Small intestine (tissue), 7 donors: ENCODE data around the gene MT1H. TPM values are rescaled to one million over a fixed set of nuclear protein-coding genes. Genes with fewer than 3 reads are reported as not detected.

Experiments used
- DNase-seq, 2 donors: peaks; one replicate each; pipeline versions ENCODE4 v3.0.0 to v3.0.0-alpha.2; 2013
- FAIRE-seq: peaks from 2 replicates; lab custom pipeline; 2012; peaks lifted over from hg19 to GRCh38; lab: Jason Lieb, UNC
- H3K27ac ChIP-seq, 3 donors: one replicate each; pipeline ENCODE4 v1.5.1; 2013; ENCODE audit warnings: low read length in 2 of 3, mild to moderate bottlenecking in 2 of 3, control low read depth in 1 of 3, inconsistent platforms in 1 of 3, low read depth in 1 of 3, moderate library complexity in 1 of 3
- H3K27me3 ChIP-seq, 3 donors: one replicate each; pipeline ENCODE4 v1.6.1; 2013; ENCODE audit warnings: low read length in 3 of 3, inconsistent platforms in 1 of 3; ENCODE audit not compliant: control insufficient read depth in 3 of 3, insufficient read depth in 3 of 3
- H3K36me3 ChIP-seq, 3 donors: one replicate each; pipeline ENCODE4 v1.6.1; 2013; ENCODE audit warnings: low read length in 3 of 3, inconsistent platforms in 1 of 3, low read depth in 1 of 3, mild to moderate bottlenecking in 1 of 3, moderate library complexity in 1 of 3; ENCODE audit not compliant: control insufficient read depth in 3 of 3, insufficient read depth in 2 of 3
- H3K4me1 ChIP-seq, 3 donors: one replicate each; pipeline ENCODE4 v1.6.1; 2013; ENCODE audit warnings: low read length in 2 of 3, inconsistent platforms in 1 of 3, low read depth in 1 of 3, mild to moderate bottlenecking in 1 of 3, moderate library complexity in 1 of 3; ENCODE audit not compliant: control insufficient read depth in 3 of 3, insufficient read depth in 2 of 3
- H3K4me3 ChIP-seq, 3 donors: one replicate each; pipeline ENCODE4 v1.5.1; 2013; ENCODE audit warnings: low read length in 3 of 3, control low read depth in 1 of 3, inconsistent platforms in 1 of 3, low read depth in 1 of 3, mild to moderate bottlenecking in 1 of 3, moderate library complexity in 1 of 3
- H3K9me3 ChIP-seq, 2 donors: one replicate each; pipeline ENCODE4 v1.6.1; 2013; ENCODE audit warnings: low read depth in 1 of 2, low read length in 1 of 2; ENCODE audit not compliant: control insufficient read depth in 2 of 2, insufficient read depth in 1 of 2
- WGBS, 3 donors: extraction: QIAGEN DNeasy Blood & Tissue Kit; methylation state at CpG; one replicate each; pipeline ENCODE4 v1.1.7; 2013; 5-methylcytosine and 5-hydroxymethylcytosine counted together
- polyA plus RNA-seq, 4 donors: library from polyadenylated mRNA; stranded (reverse) in 3 of 4; unstranded in 1 of 4; fragments of 200-250 nt in 3 of 4; fragments of 120-200 nt in 1 of 4; gene quantifications; one replicate each; pipeline versions ENCODE4 v1.2.1 to v1.2.3, GENCODE V29; 2013
- donor health status: healthy with polysubstance abuse.
- donor health status: control.
- donor health status: control.
- donor health status: Bipolar disorder and iron deficiency.
- donor health status: healthy.

The MT1H gene
- polyA plus RNA-seq, 4 donors: 3.6 to 930 (median 62.8) TPM

DNA sequence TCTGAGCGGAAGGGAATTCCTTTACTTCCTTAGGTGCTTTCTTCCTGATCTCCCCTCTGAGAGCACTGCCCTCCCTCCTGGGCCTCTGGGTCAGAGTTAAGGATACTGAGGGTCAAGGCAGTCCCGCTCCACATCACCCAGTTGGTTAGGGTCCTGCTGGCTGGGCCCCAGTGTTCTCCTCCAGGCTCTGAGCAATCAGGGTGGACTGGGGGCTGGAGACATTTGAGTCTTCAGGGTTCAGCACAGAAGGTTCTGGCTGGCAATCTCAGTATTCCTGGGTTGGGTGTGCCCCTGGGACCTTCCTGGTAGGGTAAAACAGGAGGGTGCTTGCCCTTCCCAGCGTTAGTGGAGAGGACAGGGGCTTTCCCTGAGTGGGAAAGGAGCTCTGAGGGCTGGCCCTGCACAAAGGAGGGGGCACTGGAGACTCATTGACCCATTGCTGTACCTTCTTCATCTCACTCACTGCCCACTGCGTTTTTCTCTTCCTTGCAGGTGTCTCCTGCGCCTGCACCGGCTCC lies 36.7 kb upstream of the MT1H start:
- WGBS, 3 donors: 19 to 37% (median 27%) methylated on average over 6 of the region's 6 CpGs
- no peaks in the 10 kb centered on the region for H3K9me3 ChIP-seq
- H3K36me3 ChIP-seq: no peaks in the 10 kb centered on the region
- no peak for FAIRE-seq
- H3K4me3 ChIP-seq: peak overlapping the region in 2 of 3 donors; percentile 42 to 45
- peaks cover 0 to 72% (median 21%) of the 10 kb centered on the region in 3 donors for H3K27me3 ChIP-seq
- peak in 1 of 2 donors; percentile 29 for DNase-seq
- peak overlapping the region in 1 of 3 donors; percentile 64 for H3K27ac ChIP-seq
- H3K4me1 ChIP-seq: peaks cover 0 to 7% (median 0%) of the 10 kb centered on the region in 3 donors

DNA sequence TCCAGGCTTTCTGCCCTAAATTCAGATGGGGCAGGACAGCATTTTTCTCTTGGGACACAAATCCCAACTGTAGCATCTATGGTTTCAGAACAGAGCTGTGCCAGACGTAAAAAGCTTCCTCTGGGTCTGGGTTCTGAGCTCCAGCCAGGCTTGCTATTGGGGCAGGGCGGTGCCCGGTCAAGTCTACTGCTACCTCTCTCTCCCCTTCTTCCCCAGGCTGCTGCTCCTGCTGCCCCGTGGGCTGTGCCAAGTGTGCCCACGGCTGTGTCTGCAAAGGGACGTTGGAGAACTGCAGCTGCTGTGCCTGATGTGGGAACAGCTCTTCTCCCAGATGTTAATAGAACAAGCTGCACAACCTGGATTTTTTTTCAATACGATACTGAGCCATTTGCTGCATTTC lies 36.1 kb upstream of the MT1H start:
- no peak for DNase-seq
- Histone ChIP-seq H3K27me3 (peaks cover 0 to 79% (median 21%) of the 10 kb centered on the region in 3 donors), H3K4me1 (peaks cover 0 to 8% (median 0%) of the 10 kb centered on the region in 3 donors), H3K4me3 (no peak overlapping the region), H3K27ac (no peak overlapping the region), H3K36me3 (no peaks in the 10 kb centered on the region), H3K9me3 (no peaks in the 10 kb centered on the region)
- 57 to 61% (median 59%) methylated on average over 7 of the region's 7 CpGs for WGBS, 3 donors
- FAIRE-seq: no peak

DNA sequence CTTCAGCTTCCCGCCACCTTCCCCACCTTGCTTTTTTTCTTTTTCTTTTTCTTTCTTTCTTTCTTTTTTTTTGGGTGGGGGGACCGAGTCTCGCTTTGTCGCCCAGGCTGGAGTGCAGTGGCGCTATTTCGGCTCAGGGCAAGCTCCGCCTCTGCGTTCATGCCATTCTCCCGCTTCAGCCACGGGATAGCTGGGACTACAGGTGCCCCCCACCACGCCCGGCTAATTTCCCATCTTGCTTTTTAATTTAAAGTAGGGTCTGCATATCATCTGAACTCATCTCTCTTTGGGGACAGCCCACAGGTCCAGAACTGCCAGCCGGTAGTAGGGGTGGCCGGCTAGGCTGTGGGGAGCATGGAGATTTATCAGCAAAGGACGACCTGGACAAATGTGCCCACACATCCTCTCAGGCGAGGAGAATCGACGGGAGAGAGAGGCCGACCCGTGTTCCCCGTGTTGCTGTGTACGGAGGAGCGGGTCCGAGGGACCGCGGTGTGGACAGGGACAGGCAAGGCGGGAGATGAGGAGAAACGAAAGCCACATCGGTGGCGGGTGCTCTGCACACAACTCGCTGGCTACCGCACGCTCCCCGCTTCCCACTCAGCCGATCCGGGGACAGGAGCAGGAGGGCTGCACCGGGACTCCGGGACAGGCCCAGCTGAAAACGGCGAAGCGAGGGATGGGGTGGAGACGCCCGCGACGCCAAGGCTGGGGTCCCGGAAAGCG lies 34.7 kb upstream of the MT1H start:
- DNase-seq: no peak
- Histone ChIP-seq H3K9me3 (no peaks in the 10 kb centered on the region), H3K27me3 (peaks cover 0 to 92% (median 26%) of the 10 kb centered on the region in 3 donors), H3K36me3 (no peaks in the 10 kb centered on the region), H3K4me3 (peak overlapping the region in 1 of 3 donors; percentile 27), H3K27ac (no peak overlapping the region), H3K4me1 (peaks cover 0 to 12% (median 2%) of the 10 kb centered on the region in 3 donors)
- FAIRE-seq: no peak
- WGBS, 3 donors: 19 to 33% (median 20%) methylated on average over 47 of the region's 47 CpGs

DNA sequence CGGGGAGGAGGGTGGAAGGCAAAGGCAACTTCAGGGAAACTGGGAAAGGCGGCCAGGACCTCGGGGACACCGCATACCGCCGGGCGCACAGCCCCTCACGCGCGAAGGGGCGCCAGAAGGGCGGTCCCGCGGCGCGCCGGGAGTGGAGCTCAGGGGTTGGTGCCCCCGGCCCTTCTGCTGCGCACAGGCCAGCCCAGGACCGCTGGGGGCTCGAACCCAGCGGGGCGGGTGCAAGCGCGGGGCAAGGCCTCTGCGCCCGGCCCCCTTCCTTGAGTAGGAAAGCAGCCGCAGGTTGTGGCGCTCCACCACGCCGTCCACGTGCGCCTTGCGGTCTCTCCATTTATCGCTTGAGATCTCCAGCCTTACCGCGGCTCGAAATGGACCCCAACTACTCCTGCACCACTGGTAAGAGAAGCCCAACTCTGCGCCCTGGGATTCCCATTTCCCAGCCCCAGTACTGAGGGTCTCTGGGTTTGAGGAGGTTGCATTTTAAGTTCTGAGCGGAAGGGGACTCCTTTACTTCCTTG lies 34.1 kb upstream of the MT1H start:
- FAIRE-seq (no peak), DNase-seq (no peak)
- peak overlapping the region in 1 of 3 donors; percentile 27 for H3K4me3 ChIP-seq
- H3K27me3 ChIP-seq: peaks cover 0 to 96% (median 26%) of the 10 kb centered on the region in 3 donors
- no peaks in the 10 kb centered on the region for H3K36me3 ChIP-seq
- H3K9me3 ChIP-seq: no peaks in the 10 kb centered on the region
- no peak overlapping the region for H3K27ac ChIP-seq
- WGBS, 3 donors: 12 to 20% (median 13%) methylated on average over 32 to 40 of the region's 40 CpGs
- peaks cover 0 to 12% (median 2%) of the 10 kb centered on the region in 3 donors for H3K4me1 ChIP-seq

DNA sequence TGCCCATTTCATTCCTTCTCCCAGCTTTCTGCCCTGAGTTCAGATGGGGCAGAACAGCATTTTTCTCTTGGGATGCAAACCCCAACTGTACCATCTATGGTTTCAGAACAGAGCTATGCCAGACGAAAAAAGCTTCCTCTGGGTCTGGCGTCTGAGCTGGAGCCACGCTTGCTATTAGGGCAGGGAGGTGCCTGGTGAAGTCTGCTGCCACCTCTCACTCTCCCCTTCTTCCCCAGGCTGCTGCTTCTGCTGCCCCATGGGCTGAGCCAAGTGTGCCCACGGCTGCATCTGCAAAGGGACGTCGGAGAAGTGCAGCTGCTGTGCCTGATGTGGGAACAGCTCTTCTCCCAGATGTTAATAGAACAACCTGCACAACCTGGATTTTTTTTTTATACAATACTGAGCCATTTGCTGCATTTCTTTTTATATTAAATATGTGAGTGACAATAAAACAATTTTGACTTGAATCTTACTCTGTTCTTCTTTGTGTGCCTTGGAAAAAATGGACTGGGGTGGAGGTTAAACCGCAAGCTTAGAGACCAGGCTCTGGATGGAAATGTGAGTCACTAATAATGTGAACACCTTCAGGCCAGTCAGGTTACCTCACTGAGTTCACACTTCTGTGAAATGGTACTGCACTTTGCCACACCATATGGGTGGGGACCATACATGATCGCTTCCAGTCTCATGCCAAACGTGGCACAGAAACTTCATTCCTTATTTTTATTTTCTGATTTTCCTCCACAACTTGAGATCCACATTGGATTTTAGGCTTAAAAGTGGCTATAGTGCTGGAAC lies 32.8 kb upstream of the MT1H start:
- Histone ChIP-seq H3K9me3 (no peaks in the 10 kb centered on the region), H3K4me1 (peaks cover 0 to 12% (median 2%) of the 10 kb centered on the region in 3 donors), H3K36me3 (no peaks in the 10 kb centered on the region), H3K27ac (no peak overlapping the region), H3K27me3 (peaks cover 0 to 97% (median 26%) of the 10 kb centered on the region in 3 donors), H3K4me3 (no peak overlapping the region)
- peak in 1 of 2 donors; percentile 32 for DNase-seq
- 44 to 47% (median 47%) methylated on average over 9 of the region's 9 CpGs for WGBS, 3 donors
- no peak for FAIRE-seq

DNA sequence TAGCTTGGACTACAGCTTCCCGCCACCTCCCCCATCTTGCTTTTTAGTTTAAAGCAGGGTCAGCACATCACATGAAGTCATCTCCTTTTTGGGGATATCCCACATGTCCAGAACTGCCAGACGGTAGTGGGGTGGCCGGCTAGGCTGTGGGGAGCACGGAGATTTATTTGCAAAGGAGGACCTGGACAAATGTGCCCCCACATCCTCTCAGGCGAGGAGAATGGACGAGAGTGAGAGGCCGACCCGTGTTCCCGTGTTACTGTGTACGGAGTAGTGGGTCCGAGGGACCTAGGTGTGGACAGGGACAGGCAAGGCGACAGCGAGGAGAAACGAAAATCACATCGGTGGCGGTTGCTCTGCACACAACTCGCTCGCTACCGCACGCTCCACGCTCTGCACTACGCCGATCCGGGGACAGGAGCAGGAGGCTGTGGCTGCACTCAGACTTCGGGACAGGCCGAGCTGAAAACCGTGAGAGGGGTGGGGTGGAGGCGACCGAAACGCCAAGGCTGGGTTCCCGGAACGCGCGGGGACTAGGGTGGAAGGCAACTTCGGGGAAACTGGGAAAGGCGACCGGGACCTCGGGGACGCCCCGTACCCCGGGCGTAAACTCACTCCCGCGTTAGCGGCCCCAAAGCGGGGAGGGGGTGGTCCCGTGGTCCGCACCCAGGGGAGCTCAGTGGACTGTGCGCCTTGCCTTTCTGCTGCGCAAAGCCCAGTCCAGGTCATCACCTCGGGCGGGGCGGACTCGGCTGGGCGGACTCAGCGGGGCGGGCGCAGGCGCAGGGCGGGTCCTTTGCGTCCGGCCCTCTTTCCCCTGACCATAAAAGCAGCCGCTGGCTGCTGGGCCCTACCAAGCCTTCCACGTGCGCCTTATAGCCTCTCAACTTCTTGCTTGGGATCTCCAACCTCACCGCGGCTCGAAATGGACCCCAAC lies 31.5 kb upstream of the MT1H start, which contains the start of gene MT1A:
MT1A (plus strand) TSS at position 853 of the 937 bp plus-strand sequence; CDS start at position 926, 73 bp downstream.
- H3K4me3 ChIP-seq: peak within 1 kb of the TSS in 2 of 3 donors; percentile 39 to 41
- H3K4me1 ChIP-seq: peaks cover 0 to 15% (median 2%) of the 10 kb centered on the region in 3 donors
- H3K9me3 ChIP-seq: no peaks in the 10 kb centered on the region
- H3K27ac ChIP-seq: peak within 1 kb of the TSS in 1 of 3 donors; percentile 43
- WGBS, 3 donors: 5 to 9% (median 7%) methylated on average over 66 to 68 of the region's 68 CpGs
- FAIRE-seq: no peak
- no peaks in the 10 kb centered on the region for H3K36me3 ChIP-seq
- H3K27me3 ChIP-seq: peaks cover 0 to 91% (median 22%) of the 10 kb centered on the region in 3 donors
- DNase-seq: peak; percentile 72 to 75

DNA sequence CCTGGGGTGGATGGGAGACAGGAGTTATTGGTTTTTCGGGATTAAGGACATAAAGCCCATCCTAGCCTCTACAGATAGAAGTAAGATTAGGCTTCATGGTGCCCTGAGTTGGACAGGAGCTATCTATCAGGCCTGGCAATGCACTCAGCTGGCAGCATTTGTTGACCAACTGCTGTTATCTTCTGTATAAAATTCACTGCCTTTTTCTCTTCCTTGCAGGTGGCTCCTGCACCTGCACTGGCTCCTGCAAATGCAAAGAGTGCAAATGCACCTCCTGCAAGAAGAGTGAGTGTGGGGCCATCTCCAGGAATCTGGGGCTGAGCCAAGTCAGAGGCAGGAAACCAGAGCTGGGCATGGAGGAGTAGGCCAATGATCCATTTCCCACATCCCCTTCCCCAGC lies 30.6 kb upstream of the MT1H start:
- Histone ChIP-seq H3K36me3 (no peaks in the 10 kb centered on the region), H3K27me3 (peaks cover 0 to 90% (median 22%) of the 10 kb centered on the region in 3 donors), H3K9me3 (no peaks in the 10 kb centered on the region), H3K27ac (no peak overlapping the region), H3K4me1 (peaks cover 2 to 24% (median 4%) of the 10 kb centered on the region in 3 donors), H3K4me3 (no peak overlapping the region)
- DNase-seq (peak in 1 of 2 donors; percentile 79), FAIRE-seq (no peak)
- 16 to 41% (median 23%) methylated on average over 1 of the region's 1 CpG for WGBS, 3 donors
